SK-N-SH treated with all-trans-retinoic acid at 6 μM for 48 hours (cell line): Measurements from ENCODE around the gene KRT14.

ENCODE experiments used
- ATAC-seq: fragments of 200-7000 bp; cut with Tn5 transposase; 3 replicates; pipeline ENCODE4 v1.9.1; 2020; ENCODE audit warnings: mild to moderate bottlenecking, moderate library complexity
- ARNTL ChIP-seq: fragments of 450-650 bp; formaldehyde crosslinking; IDR thresholded peaks from 2 replicates; pipeline ENCODE4 v1.5.0; 2020; ENCODE audit warnings: low read depth, mild to moderate bottlenecking, moderate library complexity, borderline replicate concordance
- BACH2 ChIP-seq: fragments of 250-450 bp; sonication (Bioruptor Pico); IDR thresholded peaks from 2 replicates; pipeline ENCODE4 v1.9.0; 2021; ENCODE audit warnings: mild to moderate bottlenecking, borderline replicate concordance
- CREB5 ChIP-seq: fragments of 250-450 bp; sonication (Bioruptor Pico); IDR thresholded peaks from 2 replicates; pipeline ENCODE4 v1.5.1; 2020; ENCODE audit warnings: low read depth, mild to moderate bottlenecking, moderate library complexity
- CSDC2 ChIP-seq: fragments of 250-450 bp; sonication (Bioruptor Pico); IDR thresholded peaks from 2 replicates; pipeline ENCODE4 v1.5.0; 2020; ENCODE audit warnings: mild to moderate bottlenecking, moderate library complexity
- ESRRG ChIP-seq: fragments of 250-450 bp; sonication (Bioruptor Pico); IDR thresholded peaks from 2 replicates; pipeline ENCODE4 v1.6.1; 2021; ENCODE audit warnings: mild to moderate bottlenecking
- GLIS3 ChIP-seq: fragments of 250-450 bp; sonication (Bioruptor Pico); IDR thresholded peaks from 2 replicates; pipeline ENCODE4 v1.5.0; 2020; ENCODE audit warnings: mild to moderate bottlenecking, moderate library complexity
- ISL1 ChIP-seq: fragments of 250-450 bp; sonication (Bioruptor Pico); IDR thresholded peaks from 2 replicates; pipeline ENCODE4 v2.1.2; 2022; ENCODE audit warnings: mild to moderate bottlenecking, moderate library complexity
- OSR1 ChIP-seq: fragments of 250-450 bp; sonication (Bioruptor Pico); IDR thresholded peaks from 2 replicates; pipeline ENCODE4 v1.8.0; 2022; ENCODE audit warnings: moderate library complexity, mild to moderate bottlenecking, inconsistent platforms
- PPARA ChIP-seq: fragments of 250-450 bp; sonication (Bioruptor Pico); IDR thresholded peaks from 2 replicates; pipeline ENCODE4 v1.5.0; 2020; ENCODE audit warnings: mild to moderate bottlenecking, borderline replicate concordance
- RARB ChIP-seq: fragments of 250-450 bp; sonication (Bioruptor Pico); IDR thresholded peaks from 2 replicates; pipeline ENCODE4 v1.8.0; 2021; ENCODE audit warnings: mild to moderate bottlenecking, moderate library complexity
- SNAI2 ChIP-seq: fragments of 250-450 bp; sonication (Bioruptor Pico); IDR thresholded peaks from 2 replicates; pipeline ENCODE4 v1.5.0; 2020; ENCODE audit warnings: mild to moderate bottlenecking, moderate library complexity
- TCF4 ChIP-seq: fragments of 250-450 bp; sonication (Bioruptor Pico); IDR thresholded peaks from 2 replicates; pipeline ENCODE4 v1.8.0; 2021; ENCODE audit warnings: mild to moderate bottlenecking, moderate library complexity, borderline replicate concordance
- TOX ChIP-seq: fragments of 250-450 bp; sonication (Bioruptor Pico); IDR thresholded peaks from 2 replicates; pipeline ENCODE4 v1.8.0; 2021; ENCODE audit warnings: mild to moderate bottlenecking, moderate library complexity, borderline replicate concordance
- TSHZ2 ChIP-seq: fragments of 250-450 bp; sonication (Bioruptor Pico); IDR thresholded peaks from 2 replicates; pipeline ENCODE4 v1.5.0; 2020; ENCODE audit warnings: mild to moderate bottlenecking, moderate library complexity
- ZC3H10 ChIP-seq: fragments of 250-450 bp; sonication (Bioruptor Pico); IDR thresholded peaks from 2 replicates; pipeline ENCODE4 v1.5.1; 2021; ENCODE audit warnings: mild to moderate bottlenecking, moderate library complexity
- ZFP3 ChIP-seq: fragments of 250-450 bp; sonication (Bioruptor Pico); IDR thresholded peaks from 2 replicates; pipeline ENCODE4 v1.5.0; 2020; ENCODE audit warnings: mild to moderate bottlenecking, moderate library complexity
- ZFP30 ChIP-seq: fragments of 450-650 bp; formaldehyde crosslinking; IDR thresholded peaks from 2 replicates; pipeline ENCODE4 v1.5.0; 2022; ENCODE audit warnings: mild to moderate bottlenecking, moderate library complexity
- ZNF565 ChIP-seq: fragments of 450-650 bp; formaldehyde crosslinking; conservative IDR thresholded peaks from 2 replicates; pipeline ENCODE4 v1.5.0; 2020; ENCODE audit warnings: low read depth, mild to moderate bottlenecking, moderate library complexity
- ZNF70 ChIP-seq: fragments of 450-650 bp; formaldehyde crosslinking; IDR thresholded peaks from 2 replicates; pipeline ENCODE4 v1.5.0; 2020; ENCODE audit warnings: mild to moderate bottlenecking, moderate library complexity
- ZNF8 ChIP-seq: fragments of 450-650 bp; formaldehyde crosslinking; IDR thresholded peaks from 2 replicates; pipeline ENCODE4 v1.5.0; 2020; ENCODE audit warnings: mild to moderate bottlenecking, moderate library complexity
- TF ChIP-seq, protein P1 (sequence below): fragments of 250-450 bp; sonication (Bioruptor Pico); IDR thresholded peaks from 2 replicates; pipeline ENCODE4 v1.8.0; 2020; ENCODE audit warnings: mild to moderate bottlenecking, moderate library complexity, borderline replicate concordance
- TF ChIP-seq, protein P2 (sequence below): fragments of 250-450 bp; sonication (Bioruptor Pico); IDR thresholded peaks from 2 replicates; pipeline ENCODE4 v1.5.1; 2021; ENCODE audit warnings: mild to moderate bottlenecking, moderate library complexity

The KRT14 gene

DNA sequence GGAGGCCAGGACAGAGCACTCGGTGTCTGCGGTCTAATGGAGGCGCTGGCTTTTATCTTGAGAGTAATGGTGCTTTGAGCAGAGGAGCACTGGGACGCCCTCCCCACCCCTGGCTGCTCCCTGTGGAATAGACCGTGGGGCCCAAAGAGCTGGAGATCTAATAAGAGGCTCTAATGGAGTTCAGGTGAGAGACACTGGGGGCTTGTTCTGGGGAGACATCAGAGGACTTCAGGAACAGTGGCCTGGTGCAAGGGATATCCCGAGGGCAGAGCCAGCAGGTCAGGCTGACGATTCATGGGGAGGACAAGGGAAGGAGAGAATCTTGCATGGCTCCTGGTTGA lies 49.1 kb downstream of the KRT14 start:
- no peak for TF ChIP-seq CREB5 (CRISPR knock-in tag)
- TF ChIP-seq SNAI2 = no peak
- TF ChIP-seq TCF4 (CRISPR knock-in tag) = no peak
- TF ChIP-seq BACH2 = no peak
- no peak for TF ChIP-seq ZFP3
- no peak for TF ChIP-seq GLIS3 (CRISPR knock-in tag)
- TF ChIP-seq ESRRG (CRISPR knock-in tag) = no peak
- TF ChIP-seq ARNTL (CRISPR knock-in tag) = no peak
- no peak for TF ChIP-seq RARB
- TF ChIP-seq ZFP30 = no peak
- no peak for TF ChIP-seq ZNF70 (CRISPR knock-in tag)
- TF ChIP-seq ZNF565 (CRISPR knock-in tag) = no peak
- no peak for TF ChIP-seq OSR1 (CRISPR knock-in tag)
- TF ChIP-seq, protein P1, sequence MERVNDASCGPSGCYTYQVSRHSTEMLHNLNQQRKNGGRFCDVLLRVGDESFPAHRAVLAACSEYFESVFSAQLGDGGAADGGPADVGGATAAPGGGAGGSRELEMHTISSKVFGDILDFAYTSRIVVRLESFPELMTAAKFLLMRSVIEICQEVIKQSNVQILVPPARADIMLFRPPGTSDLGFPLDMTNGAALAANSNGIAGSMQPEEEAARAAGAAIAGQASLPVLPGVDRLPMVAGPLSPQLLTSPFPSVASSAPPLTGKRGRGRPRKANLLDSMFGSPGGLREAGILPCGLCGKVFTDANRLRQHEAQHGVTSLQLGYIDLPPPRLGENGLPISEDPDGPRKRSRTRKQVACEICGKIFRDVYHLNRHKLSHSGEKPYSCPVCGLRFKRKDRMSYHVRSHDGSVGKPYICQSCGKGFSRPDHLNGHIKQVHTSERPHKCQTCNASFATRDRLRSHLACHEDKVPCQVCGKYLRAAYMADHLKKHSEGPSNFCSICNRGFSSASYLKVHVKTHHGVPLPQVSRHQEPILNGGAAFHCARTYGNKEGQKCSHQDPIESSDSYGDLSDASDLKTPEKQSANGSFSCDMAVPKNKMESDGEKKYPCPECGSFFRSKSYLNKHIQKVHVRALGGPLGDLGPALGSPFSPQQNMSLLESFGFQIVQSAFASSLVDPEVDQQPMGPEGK (CRISPR knock-in tag) = no peak

DNA sequence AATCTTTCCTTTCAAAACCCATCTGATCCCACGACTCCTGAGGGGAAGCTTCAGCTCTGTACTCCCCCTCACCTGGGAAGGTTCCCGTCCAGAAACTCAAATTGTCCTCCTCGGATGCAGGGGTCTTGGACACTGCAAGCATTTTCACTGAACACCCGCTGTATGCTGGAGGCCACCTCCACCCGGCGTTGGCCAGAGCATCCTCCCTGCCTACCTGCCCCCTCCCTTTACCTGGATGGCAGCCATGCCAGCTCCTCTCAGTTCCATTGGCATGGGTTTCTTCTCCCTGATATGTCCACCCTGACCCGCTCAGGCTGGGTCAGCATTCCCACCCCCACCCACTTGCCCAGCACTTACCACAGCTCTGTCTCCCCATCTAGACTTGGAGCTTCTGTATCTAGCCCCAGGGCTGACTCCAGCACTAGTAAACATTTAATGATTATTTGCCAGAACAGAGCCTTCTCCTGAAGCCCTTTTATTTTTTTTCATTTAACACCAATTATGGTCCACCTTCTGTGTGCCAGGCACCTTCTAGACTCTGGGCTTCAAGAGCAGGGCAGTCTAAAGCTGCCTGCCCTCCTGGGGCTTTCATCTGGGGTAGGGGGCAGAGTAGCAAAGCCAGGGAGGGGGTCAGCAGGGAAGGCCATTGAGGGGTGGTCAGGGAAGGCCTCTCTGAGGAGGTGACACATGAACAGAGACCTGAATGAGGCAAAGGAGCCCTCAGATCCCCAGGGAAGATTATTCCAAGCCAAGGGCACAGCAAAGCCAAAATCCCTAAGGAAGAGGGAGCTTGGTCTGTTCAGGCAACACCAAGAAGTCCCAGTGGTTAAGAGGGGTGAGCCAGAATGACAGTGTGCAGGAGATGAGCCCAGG lies 49.7 kb downstream of the KRT14 start:
- ATAC-seq = no peak
- TF ChIP-seq ZC3H10 (CRISPR knock-in tag) (no peak), ZNF565 (CRISPR knock-in tag) (no peak), TOX (CRISPR knock-in tag) (no peak), CREB5 (CRISPR knock-in tag) (no peak), ZFP3 (no peak), ZNF70 (CRISPR knock-in tag) (no peak), ISL1 (CRISPR knock-in tag) (no peak), TCF4 (CRISPR knock-in tag) (no peak), ESRRG (CRISPR knock-in tag) (no peak), BACH2 (no peak)

More for the DNA sequence above, 49.1 kb downstream of the KRT14 start:
- ATAC-seq = no peak

GRCh38 chr17:41535764-41536481 lies 50.8 kb downstream of the KRT14 start:
- TF ChIP-seq, protein P2, sequence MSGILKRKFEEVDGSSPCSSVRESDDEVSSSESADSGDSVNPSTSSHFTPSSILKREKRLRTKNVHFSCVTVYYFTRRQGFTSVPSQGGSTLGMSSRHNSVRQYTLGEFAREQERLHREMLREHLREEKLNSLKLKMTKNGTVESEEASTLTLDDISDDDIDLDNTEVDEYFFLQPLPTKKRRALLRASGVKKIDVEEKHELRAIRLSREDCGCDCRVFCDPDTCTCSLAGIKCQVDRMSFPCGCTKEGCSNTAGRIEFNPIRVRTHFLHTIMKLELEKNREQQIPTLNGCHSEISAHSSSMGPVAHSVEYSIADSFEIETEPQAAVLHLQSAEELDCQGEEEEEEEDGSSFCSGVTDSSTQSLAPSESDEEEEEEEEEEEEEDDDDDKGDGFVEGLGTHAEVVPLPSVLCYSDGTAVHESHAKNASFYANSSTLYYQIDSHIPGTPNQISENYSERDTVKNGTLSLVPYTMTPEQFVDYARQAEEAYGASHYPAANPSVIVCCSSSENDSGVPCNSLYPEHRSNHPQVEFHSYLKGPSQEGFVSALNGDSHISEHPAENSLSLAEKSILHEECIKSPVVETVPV (CRISPR knock-in tag) = no peak
- TF ChIP-seq RARB = no peak
- ATAC-seq = no peak

- TF ChIP-seq ZNF8 (no peak), CSDC2 (CRISPR knock-in tag) (no peak), PPARA (CRISPR knock-in tag) (no peak), TSHZ2 (CRISPR knock-in tag) (no peak), ZFP3 (no peak), ARNTL (CRISPR knock-in tag) (no peak), TCF4 (CRISPR knock-in tag) (no peak), ZFP30 (no peak)
- TF ChIP-seq, protein P1 (CRISPR knock-in tag) = no peak
- no peak for ATAC-seq
These were observed 51.7 kb downstream of the KRT14 start for GRCh38 chr17:41534899-41535546.
